Psoas muscle (tissue), 8 donors: ENCODE data around the gene GALM. TPM values are rescaled to one million over a fixed set of nuclear protein-coding genes. Genes with fewer than 3 reads are reported as not detected.
"Not testable (repeated sequence)": the region's sequence is repeated elsewhere in the genome, so short reads cannot be mapped to it uniquely, and the experiment has no call there.

Experiments
- ATAC-seq, 4 donors: fragments of 200-7000 bp; cut with Tn5 transposase; one replicate each; pipeline ENCODE4 v1.9.1; 2020; ENCODE audit warnings: moderate library complexity in 3 of 4, mild to moderate bottlenecking in 2 of 4
- DNase-seq, 2 donors: peaks; one replicate each; pipeline ENCODE4 v3.0.0-alpha.2; 2020
- H3K27ac ChIP-seq: fragments of 200-600 bp; one replicate; pipeline ENCODE4 v1.8.0; 2022
- H3K27me3 ChIP-seq, 3 donors: fragments of 200-600 bp in 1 of 3; one replicate each; pipeline versions ENCODE4 v1.6.1 to v1.8.0; 2013 to 2022; ENCODE audit warnings: low read length in 2 of 3, mild to moderate bottlenecking in 2 of 3, moderate library complexity in 1 of 3; ENCODE audit not compliant: insufficient read depth in 3 of 3
- H3K36me3 ChIP-seq, 2 donors: fragments of 200-600 bp in 1 of 2; one replicate each; pipeline versions ENCODE4 v1.6.1 to v1.8.0; 2013 to 2022; ENCODE audit warnings: low read depth in 1 of 2, mild to moderate bottlenecking in 1 of 2, moderate library complexity in 1 of 2; ENCODE audit not compliant: insufficient read depth in 1 of 2
- H3K4me1 ChIP-seq: fragments of 200-600 bp; one replicate; pipeline ENCODE4 v1.8.0; 2022
- H3K4me3 ChIP-seq: fragments of 200-600 bp; one replicate; pipeline ENCODE4 v1.8.0; 2022; ENCODE audit warnings: mild to moderate bottlenecking
- H3K9me3 ChIP-seq: fragments of 200-600 bp; one replicate; pipeline ENCODE4 v1.8.0; 2022
- CTCF ChIP-seq: fragments of 200-600 bp; IDR thresholded peaks from one replicate; pipeline ENCODE4 v1.8.0; 2022; ENCODE audit warnings: antibody characterized with exemption
- WGBS, 3 donors: extraction: QIAGEN DNeasy Blood & Tissue Kit; methylation state at CpG; one replicate each; pipeline versions ENCODE4 v1.1.6 to v1.1.7; 2013; 5-methylcytosine and 5-hydroxymethylcytosine counted together
- intact Hi-C, 2 donors: fragments of 100-400 bp; cut with DNase I; formaldehyde crosslinking; loops; one replicate each; pipeline versions ENCODE4 v1.11.0 to v1.14.2; 2022
- polyA plus RNA-seq, 3 donors: library from polyadenylated mRNA; stranded (reverse); fragments of 200-250 nt; gene quantifications; one replicate each; pipeline ENCODE4 v1.2.3, GENCODE V29; 2013
- total RNA-seq, 4 donors: library from RNA; stranded (reverse); fragmentation: NEBNext Ultra II Directional in 2 of 4; extraction: Animal tissue kit (Norgen Biotek cat#: 25700) in 2 of 4; gene quantifications; one replicate each; pipeline versions ENCODE4 v1.2.1 to v1.2.4, GENCODE V29; 2021 to 2023
- donor health status: healthy with polysubstance abuse.
- donor health status: DM: no; HTN: no; CAD: no; lungs with moderate emphysema.
- donor health status: Bipolar disorder and iron deficiency.
- donor health status: healthy.
- donor health status: DM: yes; HTN: yes; CAD: no.
- donor health status: DM: no; HTN: no; CAD: no.
- donor health status: DM: no; HTN: no; CAD: no.
- donor health status: DM: yes; HTN: yes; CAD: no.

Gene GALM
- total and polyA plus RNA-seq, 7 donors = 2.0 to 16.1 (median 5.4) TPM

DNA sequence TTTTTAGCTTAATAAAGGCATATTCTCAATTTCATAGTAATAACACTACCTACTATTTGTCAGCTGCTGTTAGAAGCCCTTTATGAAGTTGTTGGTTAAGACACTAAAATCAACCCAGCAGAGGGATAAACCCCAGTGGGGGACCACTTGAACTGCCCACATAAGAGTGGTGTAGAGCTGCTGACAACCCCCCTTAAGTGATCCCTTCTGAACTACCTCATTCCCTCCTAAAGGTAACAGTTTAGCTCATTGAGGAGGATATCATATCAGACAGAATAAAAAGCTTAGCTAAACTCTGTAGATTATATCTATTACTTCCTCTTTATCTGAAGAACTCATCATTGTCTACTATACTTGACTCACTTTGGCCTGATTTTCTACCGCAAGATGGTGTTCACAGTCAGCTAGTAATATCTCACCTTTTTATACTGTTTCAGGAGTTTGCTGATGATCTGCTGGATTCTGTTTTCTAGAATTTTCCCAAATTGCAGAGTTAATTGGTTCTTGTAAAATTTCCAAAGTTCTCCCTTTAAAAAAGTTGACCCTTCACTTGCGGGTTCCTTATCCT is 16.2 kb downstream of the GALM start:
- no peak for ATAC-seq

DNA sequence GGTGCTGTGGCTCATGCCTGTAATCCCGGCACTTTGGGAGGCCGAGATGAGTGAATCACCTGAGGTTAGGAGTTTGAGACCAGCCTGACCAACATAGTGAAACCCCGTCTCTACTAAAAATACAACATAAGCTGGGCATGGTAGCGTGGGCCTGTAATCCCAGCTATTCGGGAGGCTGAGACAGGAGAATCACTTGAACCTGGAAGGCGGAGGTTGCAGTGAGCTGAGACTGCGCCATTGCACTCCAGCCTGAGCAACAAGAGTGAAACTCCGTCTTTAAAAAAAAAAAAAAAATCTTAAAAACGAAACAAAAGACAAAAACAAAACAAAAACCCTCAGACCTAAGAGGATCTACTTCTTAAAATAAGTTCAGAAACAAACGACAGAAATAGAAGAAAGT is 16.7 kb downstream of the GALM start:
- H3K4me3 ChIP-seq, ATAC-seq, H3K9me3 ChIP-seq, H3K27ac ChIP-seq, H3K4me1 ChIP-seq, DNase-seq, H3K27me3 ChIP-seq, intact Hi-C loops: not testable (repeated sequence)
- WGBS, 3 donors = 93 to 96% (median 93%) methylated on average over 10 of the region's 10 CpGs
- peaks cover 6 to 59% of the 10 kb centered on the region in 2 donors for H3K36me3 ChIP-seq

More for the DNA sequence above, 16.2 kb downstream of the GALM start:
- no peak for TF ChIP-seq CTCF
- WGBS, 3 donors = 91 to 100% (median 95%) methylated on average over 2 of the region's 2 CpGs
- H3K27ac ChIP-seq = no peak overlapping the region
- H3K4me3 ChIP-seq = no peak overlapping the region
- no peaks in the 10 kb centered on the region for H3K27me3 ChIP-seq
- intact Hi-C loops = no loop called here
- peaks cover 6 to 65% of the 10 kb centered on the region in 2 donors for H3K36me3 ChIP-seq
- H3K9me3 ChIP-seq = no peaks in the 10 kb centered on the region
- H3K4me1 ChIP-seq = no peaks in the 10 kb centered on the region
- no peak for DNase-seq

DNA sequence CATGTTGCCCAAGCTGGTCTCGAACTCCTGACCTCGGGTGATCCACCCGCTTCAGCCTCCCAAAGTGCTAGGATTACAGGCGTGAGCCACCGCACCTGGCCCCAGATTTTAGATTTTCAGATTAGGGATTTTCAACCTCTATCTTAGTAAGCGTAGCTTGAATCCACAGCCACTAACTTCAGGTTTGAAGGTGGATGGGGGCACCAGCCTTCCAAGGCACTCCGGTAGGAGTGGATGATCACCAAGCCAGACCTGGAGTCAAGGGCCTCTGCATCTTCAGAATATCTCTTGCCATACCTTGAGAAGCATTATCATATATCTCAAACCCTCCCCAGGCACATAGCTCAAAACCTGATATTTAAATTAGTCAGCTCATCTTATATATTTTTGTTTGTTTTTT is 17.9 kb downstream of the GALM start:
- H3K4me3 ChIP-seq = no peak overlapping the region
- WGBS, 3 donors = 94 to 98% (median 95%) methylated on average over 7 of the region's 7 CpGs
- DNase-seq (no peak), ATAC-seq (no peak)
- intact Hi-C loops = no loop called here
- peaks cover 6 to 50% of the 10 kb centered on the region in 2 donors for H3K36me3 ChIP-seq
- no peaks in the 10 kb centered on the region for H3K9me3 ChIP-seq
- H3K4me1 ChIP-seq = no peaks in the 10 kb centered on the region
- no peaks in the 10 kb centered on the region for H3K27me3 ChIP-seq
- no peak for TF ChIP-seq CTCF
- no peak overlapping the region for H3K27ac ChIP-seq

- DNase-seq = no peak
- no peak for TF ChIP-seq CTCF
- no peak overlapping the region for H3K4me3 ChIP-seq
- WGBS, 3 donors = 83% methylated on average over 3 of the region's 3 CpGs
- H3K36me3 ChIP-seq = peaks cover 6 to 40% of the 10 kb centered on the region in 2 donors
- no peak for ATAC-seq
- H3K9me3 ChIP-seq = no peaks in the 10 kb centered on the region
- no peaks in the 10 kb centered on the region for H3K27me3 ChIP-seq
- intact Hi-C loops = no loop called here
- no peak overlapping the region for H3K27ac ChIP-seq
- no peaks in the 10 kb centered on the region for H3K4me1 ChIP-seq
Measured at GRCh38 chr2:38685116-38685735, 19.3 kb downstream of the GALM start.

- Histone ChIP-seq H3K4me1 (peaks cover 3% of the 10 kb centered on the region), H3K9me3 (no peaks in the 10 kb centered on the region), H3K27ac (no peak overlapping the region), H3K27me3 (no peaks in the 10 kb centered on the region), H3K36me3 (peaks cover 0 to 24% of the 10 kb centered on the region in 2 donors), H3K4me3 (no peak overlapping the region)
- DNase-seq (no peak), ATAC-seq (no peak)
- TF ChIP-seq CTCF = no peak
- WGBS, 3 donors = 88 to 96% (median 91%) methylated on average over 8 of the region's 8 CpGs
- intact Hi-C loops = no loop called here
Measured at GRCh38 chr2:38690499-38691420, 24.8 kb downstream of the GALM start.
